Endothelial cell (in vitro differentiated cells): ENCODE measurements around the gene MAMSTR. TPM values are rescaled to one million over a fixed set of nuclear protein-coding genes. Genes with fewer than 3 reads are reported as not detected.
"Not testable (repeated sequence)": the region's sequence is repeated elsewhere in the genome, so short reads cannot be mapped to it uniquely, and the experiment has no call there.

ENCODE experiments used
- DNase-seq: peaks from one replicate; pipeline ENCODE4 v3.0.0; 2021; ENCODE audit warnings: low spot score
- H3K27ac Mint-ChIP-seq: one replicate; pipeline ENCODE4 v1.8.0; 2021; ENCODE audit warnings: mixed read lengths, inconsistent platforms; ENCODE audit not compliant: unreplicated experiment
- H3K27me3 Mint-ChIP-seq: one replicate; pipeline ENCODE4 v1.8.0; 2021; ENCODE audit warnings: mild to moderate bottlenecking, moderate library complexity, mixed read lengths, inconsistent platforms; ENCODE audit not compliant: unreplicated experiment
- H3K36me3 Mint-ChIP-seq: one replicate; pipeline ENCODE4 v1.8.0; 2021; ENCODE audit warnings: mild to moderate bottlenecking, low read depth, mixed read lengths, inconsistent platforms; ENCODE audit not compliant: unreplicated experiment
- H3K4me1 Mint-ChIP-seq: one replicate; pipeline ENCODE4 v1.8.0; 2021; ENCODE audit warnings: mild to moderate bottlenecking, mixed read lengths, inconsistent platforms; ENCODE audit not compliant: unreplicated experiment
- H3K4me3 Mint-ChIP-seq: one replicate; pipeline ENCODE4 v1.8.0; 2021; ENCODE audit warnings: mild to moderate bottlenecking, mixed read lengths, inconsistent platforms; ENCODE audit not compliant: unreplicated experiment
- H3K9me3 Mint-ChIP-seq: one replicate; pipeline ENCODE4 v1.8.0; 2021; ENCODE audit warnings: mixed read lengths, inconsistent platforms; ENCODE audit not compliant: unreplicated experiment
- CTCF ChIP-seq: fragments of 200-600 bp; sonication (generic); IDR thresholded peaks from one replicate; pipeline ENCODE4 v1.5.0; 2021; ENCODE audit warnings: antibody characterized with exemption; ENCODE audit not compliant: unreplicated experiment
- total RNA-seq: library from RNA; stranded (reverse); fragmentation: NEBNext Ultra II Directional; extraction: Animal tissue kit (Norgen Biotek cat#: 25700); gene quantifications from one replicate; pipeline ENCODE4 v1.2.1, GENCODE V29; 2021; ENCODE audit not compliant: unreplicated experiment

MAMSTR gene
- total RNA-seq, 1 donor from 2014 or later: 1.5 TPM

GRCh38 chr19:48685583-48685982 is 33.9 kb downstream of the MAMSTR start:
- H3K4me3 Mint-ChIP-seq: no peak overlapping the region
- no peaks in the 10 kb centered on the region for H3K27me3 Mint-ChIP-seq
- no peaks in the 10 kb centered on the region for H3K36me3 Mint-ChIP-seq
- H3K9me3 Mint-ChIP-seq: no peaks in the 10 kb centered on the region
- TF ChIP-seq CTCF: no peak
- DNase-seq: no peak
- no peak overlapping the region for H3K27ac Mint-ChIP-seq
- H3K4me1 Mint-ChIP-seq: no peaks in the 10 kb centered on the region

DNA sequence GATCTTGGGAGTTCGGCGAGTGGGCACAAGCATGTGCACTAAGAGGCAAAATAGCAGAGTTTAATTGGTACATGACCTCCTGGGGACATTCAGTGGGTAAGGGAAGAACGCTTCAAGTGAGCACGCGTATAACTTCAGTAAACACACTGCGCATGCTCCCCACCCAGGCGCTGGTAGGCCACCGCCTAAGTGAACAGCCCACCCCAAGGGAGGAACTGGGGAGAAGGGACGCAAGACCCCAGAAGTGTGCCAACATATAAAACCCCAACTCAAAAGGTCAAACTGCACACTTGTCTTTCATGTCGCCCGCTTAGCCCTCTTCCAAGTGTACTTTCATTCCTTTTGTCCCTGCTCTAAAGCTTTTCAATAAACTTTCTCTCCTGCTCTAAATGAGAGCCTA is 36.2 kb downstream of the MAMSTR start:
- Mint-ChIP-seq H3K9me3 (no peaks in the 10 kb centered on the region), H3K27me3 (no peaks in the 10 kb centered on the region), H3K36me3 (no peaks in the 10 kb centered on the region), H3K4me3 (no peak overlapping the region), H3K27ac (no peak overlapping the region), H3K4me1 (no peaks in the 10 kb centered on the region)
- no peak for DNase-seq
- TF ChIP-seq CTCF: no peak

GRCh38 chr19:48681127-48681470 is 38.4 kb downstream of the MAMSTR start:
- DNase-seq: no peak
- Mint-ChIP-seq H3K4me1 (no peaks in the 10 kb centered on the region), H3K9me3 (no peaks in the 10 kb centered on the region), H3K27me3 (no peaks in the 10 kb centered on the region), H3K4me3 (no peak overlapping the region), H3K36me3 (no peaks in the 10 kb centered on the region), H3K27ac (no peak overlapping the region)
- TF ChIP-seq CTCF: no peak

GRCh38 chr19:48680436-48681126 is 38.9 kb downstream of the MAMSTR start:
- H3K27ac Mint-ChIP-seq: no peak overlapping the region
- no peaks in the 10 kb centered on the region for H3K4me1 Mint-ChIP-seq
- H3K4me3 Mint-ChIP-seq: no peak overlapping the region
- no peak for TF ChIP-seq CTCF
- DNase-seq: no peak
- no peaks in the 10 kb centered on the region for H3K27me3 Mint-ChIP-seq
- no peaks in the 10 kb centered on the region for H3K9me3 Mint-ChIP-seq
- H3K36me3 Mint-ChIP-seq: no peaks in the 10 kb centered on the region

GRCh38 chr19:48680006-48680405 is 39.5 kb downstream of the MAMSTR start:
- not testable (repeated sequence) for H3K9me3 Mint-ChIP-seq, H3K27me3 Mint-ChIP-seq, H3K4me1 Mint-ChIP-seq, H3K36me3 Mint-ChIP-seq, H3K4me3 Mint-ChIP-seq, DNase-seq, H3K27ac Mint-ChIP-seq

GRCh38 chr19:48678201-48678600 is 41.3 kb downstream of the MAMSTR start:
- TF ChIP-seq CTCF: no peak
- H3K9me3 Mint-ChIP-seq: no peaks in the 10 kb centered on the region
- H3K27me3 Mint-ChIP-seq: peaks cover 3% of the 10 kb centered on the region
- no peak for DNase-seq
- H3K4me3 Mint-ChIP-seq: no peak overlapping the region
- no peaks in the 10 kb centered on the region for H3K4me1 Mint-ChIP-seq
- no peaks in the 10 kb centered on the region for H3K36me3 Mint-ChIP-seq
- H3K27ac Mint-ChIP-seq: no peak overlapping the region
